ENCODE data around the gene TIMM50.

- TF ChIP-seq CBX5 (IDR thresholded peaks at IDR 0.05; ENCODE audit: low read depth, low read length) (no peak), POLR2A (IDR thresholded peaks at IDR 0.05; ENCODE audit: control extremely low read depth in 1 of 2, low read depth in 2 of 2, low read length in 2 of 2) (no peak), SIRT6 (IDR thresholded peaks at IDR 0.05; ENCODE audit: low read length) (no peak), CTCF (IDR thresholded peaks at IDR 0.05; ENCODE audit: control extremely low read depth in 1 of 3, insufficient read depth in 1 of 3, low read depth in 1 of 3, low read length in 3 of 3) (no peak), POLR2AphosphoS5 (IDR thresholded peaks at IDR 0.05; ENCODE audit: low read depth, low read length) (no peak), SIN3A (conservative IDR thresholded peaks at IDR 0.05 in 1 of 2, IDR thresholded peaks at IDR 0.05 in 1 of 2; ENCODE audit: low read depth in 1 of 2, low read length in 2 of 2) (no peak), ZNF274 (IDR thresholded peaks at IDR 0.05; ENCODE audit: borderline replicate concordance, extremely low read depth, low read length) (no peak)
These were observed 52.4 kb downstream of the TIMM50 start for GRCh38 chr19:39533003-39533512.

Measured in H1 (cell line).